ENCODE results near the gene CFAP97D2. TPM values are rescaled to one million over a fixed set of nuclear protein-coding genes. Genes with fewer than 3 reads are reported as not detected.

CFAP97D2 gene
- total RNA-seq, 4 donors from 2014 or later, result not detected

DNA sequence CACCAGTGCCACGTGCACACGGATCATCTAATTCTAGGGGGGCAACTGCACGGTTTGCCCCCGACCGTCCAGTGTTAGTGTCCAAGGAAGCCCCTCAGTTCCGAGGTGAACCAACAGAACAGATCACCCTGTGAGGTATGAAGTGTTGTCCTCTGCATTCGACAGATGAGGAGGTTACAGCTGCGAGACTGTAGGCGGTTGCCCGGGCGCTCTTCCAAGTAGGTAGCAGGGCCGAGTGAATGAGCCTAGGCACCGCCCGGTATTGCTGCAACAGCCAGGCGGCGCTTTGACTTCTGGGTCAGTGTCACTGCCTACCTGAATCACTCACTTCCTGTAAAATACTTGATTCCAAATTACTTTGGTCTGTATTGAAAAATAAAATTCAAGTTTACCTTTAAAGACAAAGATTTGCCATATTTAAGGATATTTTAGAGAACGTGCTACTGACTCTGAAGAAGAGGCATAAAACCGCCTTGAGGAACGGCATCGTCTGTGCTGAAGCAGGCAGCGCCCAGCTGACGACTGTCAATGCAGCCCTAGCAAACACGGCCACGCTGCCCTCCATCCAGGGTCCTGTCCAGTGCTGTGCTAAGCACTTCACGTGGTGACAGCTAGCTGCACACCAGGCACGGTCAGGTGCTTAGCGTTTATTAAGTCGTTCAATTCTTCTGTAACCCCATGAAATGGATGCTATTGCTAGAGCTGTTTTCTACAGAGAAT, 27.3 kb upstream of the CFAP97D2 start:
- no peak overlapping the region for H3K27ac ChIP-seq
- H3K27me3 ChIP-seq, result no peaks in the 10 kb centered on the region
- no peak overlapping the region for H3K4me3 ChIP-seq
- no peaks in the 10 kb centered on the region for H3K4me1 ChIP-seq
- no peak for TF ChIP-seq CTCF (IDR thresholded peaks at IDR 0.05)
- TF ChIP-seq POLR2A (IDR thresholded peaks at IDR 0.05), result no peak
- no peak for TF ChIP-seq EP300 (IDR thresholded peaks at IDR 0.05)
- DNase-seq (ENCODE audit: low spot score in 2 of 2), result no peak
- 70 to 83% methylated on average over 28 of the region's 28 CpGs for WGBS, 2 donors
- no peaks in the 10 kb centered on the region for H3K9me3 ChIP-seq
- no peaks in the 10 kb centered on the region for H3K36me3 ChIP-seq

DNA sequence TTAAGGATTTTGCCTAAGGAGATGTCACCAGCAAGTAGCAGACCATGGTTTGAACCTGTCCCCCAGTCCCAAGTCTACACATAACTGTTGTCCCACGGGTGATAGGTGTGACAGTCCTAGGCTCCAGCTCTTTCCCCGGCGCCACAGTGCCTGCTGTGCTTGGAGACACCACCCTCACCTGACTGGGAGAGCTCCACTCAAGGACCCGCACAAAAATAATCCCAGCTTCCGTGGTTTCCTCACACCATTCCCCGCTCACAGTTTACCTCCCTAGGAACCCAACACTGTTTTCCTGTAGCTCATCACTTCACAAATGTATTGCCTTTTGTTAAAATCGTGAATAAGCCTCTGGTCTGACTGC, 26.8 kb upstream of the CFAP97D2 start:
- no peaks in the 10 kb centered on the region for H3K27me3 ChIP-seq
- no peaks in the 10 kb centered on the region for H3K4me1 ChIP-seq
- TF ChIP-seq POLR2A (IDR thresholded peaks at IDR 0.05) (no peak), CTCF (IDR thresholded peaks at IDR 0.05) (no peak), EP300 (IDR thresholded peaks at IDR 0.05) (no peak)
- no peak for DNase-seq (ENCODE audit: low spot score in 2 of 2)
- H3K4me3 ChIP-seq, result no peak overlapping the region
- WGBS, 2 donors, result 85 to 94% methylated on average over 7 of the region's 7 CpGs
- no peak overlapping the region for H3K27ac ChIP-seq
- no peaks in the 10 kb centered on the region for H3K36me3 ChIP-seq
- no peaks in the 10 kb centered on the region for H3K9me3 ChIP-seq

DNA sequence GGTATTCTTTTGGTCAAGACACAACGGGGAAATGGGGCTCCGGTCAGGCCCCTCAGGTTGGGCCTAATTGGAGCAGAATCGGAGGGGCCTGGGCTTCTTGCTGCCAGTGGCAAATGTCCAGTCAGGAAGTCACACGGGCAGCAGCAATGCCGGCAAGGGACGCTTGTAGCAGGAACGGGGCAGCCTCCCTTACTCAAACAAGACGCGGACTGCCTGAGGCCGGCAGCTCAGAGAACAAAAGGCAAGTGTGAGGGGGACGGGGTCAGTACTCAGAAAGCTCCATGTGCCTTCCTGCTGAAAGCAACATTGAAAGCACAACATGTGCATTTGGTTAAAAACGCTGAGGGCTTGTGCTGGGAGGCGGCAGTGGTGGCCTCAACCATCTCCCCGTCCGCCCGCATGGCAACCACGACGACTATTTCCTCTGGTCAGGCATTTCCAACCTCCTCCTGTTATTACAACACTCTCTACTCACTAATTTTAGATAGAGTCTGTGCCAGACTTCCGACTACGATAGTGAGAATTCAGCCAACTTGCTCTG, 26.2 kb upstream of the CFAP97D2 start:
- H3K9me3 ChIP-seq, result no peaks in the 10 kb centered on the region
- H3K27me3 ChIP-seq, result no peaks in the 10 kb centered on the region
- TF ChIP-seq CTCF (IDR thresholded peaks at IDR 0.05) (no peak), POLR2A (IDR thresholded peaks at IDR 0.05) (no peak), EP300 (IDR thresholded peaks at IDR 0.05) (no peak)
- H3K36me3 ChIP-seq, result no peaks in the 10 kb centered on the region
- H3K4me1 ChIP-seq, result no peaks in the 10 kb centered on the region
- no peak overlapping the region for H3K4me3 ChIP-seq
- no peak for DNase-seq (ENCODE audit: low spot score in 2 of 2)
- no peak overlapping the region for H3K27ac ChIP-seq
- 36 to 46% methylated on average over 20 of the region's 20 CpGs for WGBS, 2 donors

GRCh38 chr13:114153485-114154080, 25.5 kb upstream of the CFAP97D2 start:
- no peaks in the 10 kb centered on the region for H3K9me3 ChIP-seq
- H3K27ac ChIP-seq, result no peak overlapping the region
- TF ChIP-seq POLR2A (IDR thresholded peaks at IDR 0.05) (no peak), CTCF (IDR thresholded peaks at IDR 0.05) (no peak), EP300 (IDR thresholded peaks at IDR 0.05) (no peak)
- no peak for DNase-seq (ENCODE audit: low spot score in 2 of 2)
- no peak overlapping the region for H3K4me3 ChIP-seq
- H3K36me3 ChIP-seq, result no peaks in the 10 kb centered on the region
- H3K27me3 ChIP-seq, result no peaks in the 10 kb centered on the region
- WGBS, 2 donors, result 96 to 97% methylated on average over 6 of the region's 6 CpGs
- no peaks in the 10 kb centered on the region for H3K4me1 ChIP-seq

- TF ChIP-seq EP300 (IDR thresholded peaks at IDR 0.05) (no peak), CTCF (IDR thresholded peaks at IDR 0.05) (no peak), POLR2A (IDR thresholded peaks at IDR 0.05) (no peak)
- Histone ChIP-seq H3K36me3 (no peaks in the 10 kb centered on the region), H3K4me1 (no peaks in the 10 kb centered on the region), H3K27ac (no peak overlapping the region), H3K9me3 (no peaks in the 10 kb centered on the region), H3K4me3 (no peak overlapping the region), H3K27me3 (no peaks in the 10 kb centered on the region)
- DNase-seq (ENCODE audit: low spot score in 2 of 2), result no peak
- 82 to 89% methylated on average over 9 of the region's 9 CpGs for WGBS, 2 donors
Observed at GRCh38 chr13:114154476-114154875, 24.6 kb upstream of the CFAP97D2 start.
